AG09319 (cell line): ENCODE data around the gene KRTAP2-1.
"Not testable (repeated sequence)": the region's sequence is repeated elsewhere in the genome, so short reads cannot be mapped to it uniquely, and the experiment has no call there.

Source experiments
- DNase-seq: peaks from one replicate; pipeline ENCODE4 v3.0.0-alpha.2; 2010; ENCODE audit warnings: low read depth; ENCODE audit errors: extremely low read depth
- CTCF ChIP-seq: IDR thresholded peaks from 2 replicates; pipeline ENCODE4 v1.5.1; 2011; ENCODE audit warnings: low read depth, mild to moderate bottlenecking, inconsistent platforms, low read length, moderate library complexity

The KRTAP2-1 gene

DNA sequence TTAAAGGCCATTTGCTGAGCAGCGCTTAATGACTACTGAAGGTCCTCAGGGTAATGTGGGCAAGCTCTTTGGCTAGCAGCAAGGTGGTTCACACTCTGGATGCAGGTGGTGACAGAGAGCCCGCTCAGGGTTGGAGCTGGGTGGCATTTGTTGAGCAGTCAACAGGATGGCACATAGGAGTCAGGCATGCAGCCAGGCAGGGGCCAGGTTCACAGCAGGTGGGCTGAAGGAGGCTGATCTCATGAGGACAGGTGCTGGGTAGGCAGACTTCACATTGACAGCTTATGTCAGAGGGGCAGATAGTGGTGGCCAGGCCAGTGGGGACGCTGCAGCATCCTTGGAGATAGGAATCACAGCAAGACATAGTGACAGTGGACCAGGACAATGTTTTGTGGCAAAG lies 42.7 kb downstream of the KRTAP2-1 start:
- DNase-seq = no peak
- no peak for TF ChIP-seq CTCF

DNA sequence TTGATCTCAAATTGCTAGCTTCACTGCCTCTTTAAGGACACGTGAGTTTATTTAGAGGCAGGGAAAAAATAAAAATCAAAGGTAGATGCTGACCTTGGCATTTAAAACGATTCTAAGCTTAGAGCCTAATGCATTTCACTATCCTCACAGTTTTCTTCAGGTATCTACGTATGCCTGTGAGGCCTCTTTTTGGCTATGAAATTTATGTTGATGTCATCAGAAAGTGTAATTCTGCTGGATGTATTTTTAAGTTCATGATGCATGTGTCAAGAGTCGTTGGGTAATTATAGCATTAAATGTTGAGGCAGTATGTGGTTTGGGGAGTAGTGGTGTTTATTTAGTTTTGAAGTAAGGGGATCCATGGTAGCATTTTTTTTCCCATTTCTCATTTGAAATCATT lies 43.2 kb downstream of the KRTAP2-1 start:
- no peak for TF ChIP-seq CTCF
- DNase-seq = no peak

DNA sequence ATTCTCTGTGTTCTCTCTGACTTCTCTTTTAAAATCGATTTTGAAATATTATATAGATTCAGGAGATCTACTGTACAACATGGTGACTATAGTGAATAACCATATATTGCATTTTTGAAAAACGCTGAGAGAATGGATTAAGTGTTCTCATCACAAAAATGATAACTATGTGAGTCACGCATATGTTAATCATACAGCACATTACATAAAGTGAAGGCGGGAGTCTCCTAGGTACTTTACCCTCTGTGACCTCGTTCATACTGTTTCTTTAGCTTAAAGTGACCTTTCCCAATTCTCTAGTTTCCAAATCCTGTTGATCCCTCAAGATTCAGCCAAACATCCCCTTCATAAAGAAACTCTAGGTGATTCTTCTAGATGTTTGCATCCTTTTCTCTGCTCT lies 44.3 kb downstream of the KRTAP2-1 start:
- no peak for DNase-seq
- TF ChIP-seq CTCF = no peak

DNA sequence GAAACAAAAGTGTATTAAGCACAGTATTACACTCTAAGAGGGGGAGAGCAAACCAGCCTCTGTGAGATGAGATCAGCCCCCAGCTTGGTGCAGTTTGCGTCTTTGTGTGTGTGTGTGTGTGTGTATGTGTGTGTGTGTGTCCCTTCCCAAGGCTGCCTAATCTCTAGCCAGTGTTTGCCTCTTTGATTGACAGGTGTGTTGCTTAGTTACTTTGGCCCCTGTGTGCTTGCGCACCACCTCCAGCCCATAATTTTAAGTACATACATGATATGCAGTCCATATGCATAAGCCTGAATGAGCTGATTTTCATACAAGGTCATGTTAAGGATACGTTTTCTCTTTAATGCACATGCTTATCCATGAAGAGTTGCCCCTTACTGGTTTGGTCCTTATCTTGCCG lies 45.3 kb downstream of the KRTAP2-1 start:
- DNase-seq = no peak
- no peak for TF ChIP-seq CTCF

GRCh38 chr17:40999563-40999962 lies 47.6 kb downstream of the KRTAP2-1 start, which contains the start of gene KRTAP3-2:
Gene KRTAP3-2 (minus strand): TSS chr17:40999906. CDS start chr17:40999853, 53 bp downstream.
- DNase-seq = not testable (repeated sequence)

DNA sequence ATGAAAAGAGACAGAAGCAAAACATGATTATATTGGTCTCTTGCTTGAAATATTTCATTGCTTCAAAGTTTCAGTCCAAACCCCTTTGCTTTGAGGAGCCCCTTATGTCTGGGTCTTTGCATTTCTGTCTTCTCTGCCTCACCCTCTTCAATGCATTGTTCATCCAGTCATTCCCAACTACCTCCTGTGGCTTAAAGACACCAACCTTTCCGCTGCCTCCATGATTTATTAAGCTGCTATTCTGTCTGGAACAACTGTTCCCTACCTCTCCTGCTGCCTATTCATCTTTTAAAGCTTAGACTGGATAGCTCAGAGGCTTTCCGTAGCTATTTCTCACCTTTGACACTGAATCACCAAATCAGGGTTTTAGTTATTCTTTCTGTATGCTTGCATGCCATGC lies 49.8 kb downstream of the KRTAP2-1 start:
- DNase-seq = no peak
- no peak for TF ChIP-seq CTCF

DNA sequence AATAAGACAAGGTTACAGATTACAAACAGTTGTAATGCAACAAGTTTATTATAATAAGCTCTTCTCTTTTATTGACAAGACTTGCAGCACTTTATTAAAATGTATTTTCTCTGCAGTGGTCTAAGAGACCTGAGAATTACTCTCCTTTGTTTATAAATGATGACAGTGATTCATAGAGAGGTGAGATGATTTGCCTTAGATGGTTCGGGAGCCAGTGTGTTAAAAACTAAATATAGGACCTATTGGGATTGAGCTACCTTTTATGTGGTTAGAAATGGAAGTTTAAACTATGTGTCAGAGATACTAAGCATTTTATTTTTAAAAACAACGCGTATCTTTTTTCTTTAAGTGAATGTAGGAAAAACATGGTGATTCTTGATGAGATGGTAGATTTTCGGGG lies 50.3 kb downstream of the KRTAP2-1 start:
- no peak for DNase-seq
- TF ChIP-seq CTCF = no peak
